Spleen (tissue), 11 donors: ENCODE data around the gene IGFBP3. TPM values are rescaled to one million over a fixed set of nuclear protein-coding genes. Genes with fewer than 3 reads are reported as not detected.

Source experiments
- DNase-seq: peaks from one replicate; pipeline ENCODE4 v3.0.0-alpha.2; 2020
- H3K27ac ChIP-seq, 8 donors: fragments of 200-600 bp; sonication (generic) in 7 of 8; 1 replicate in 4 of 8; 2 replicates in 4 of 8; pipeline versions ENCODE4 v1.5.0 to v1.8.0; 2016 to 2021; ENCODE audit warnings: inconsistent platforms in 4 of 8, mild to moderate bottlenecking in 4 of 8, moderate library complexity in 1 of 8
- H3K27me3 ChIP-seq, 7 donors: fragments of 200-600 bp; sonication (generic) in 6 of 7; replicated peaks in 1 of 7; 1 replicate in 4 of 7; 2 replicates in 3 of 7; pipeline versions ENCODE4 v1.5.0 to v1.8.0; 2016 to 2021; ENCODE audit warnings: inconsistent platforms in 3 of 7, mild to moderate bottlenecking in 1 of 7
- H3K36me3 ChIP-seq, 6 donors: fragments of 200-600 bp; sonication (generic) in 5 of 6; 1 replicate in 4 of 6; 2 replicates in 2 of 6; pipeline versions ENCODE4 v1.5.0 to v1.8.0; 2016 to 2021; ENCODE audit warnings: inconsistent platforms in 2 of 6
- H3K4me1 ChIP-seq, 6 donors: fragments of 200-600 bp; sonication (generic) in 5 of 6; 1 replicate in 3 of 6; 2 replicates in 3 of 6; pipeline versions ENCODE4 v1.5.0 to v1.8.0; 2016 to 2021; ENCODE audit warnings: inconsistent platforms in 3 of 6
- H3K4me3 ChIP-seq, 8 donors: fragments of 200-600 bp; sonication (generic) in 7 of 8; 1 replicate in 4 of 8; 2 replicates in 4 of 8; pipeline versions ENCODE4 v1.5.0 to v1.8.0; 2016 to 2021; ENCODE audit warnings: inconsistent platforms in 4 of 8, mild to moderate bottlenecking in 4 of 8, moderate library complexity in 2 of 8
- H3K9me3 ChIP-seq, 8 donors: fragments of 200-600 bp; sonication (generic) in 7 of 8; 1 replicate in 4 of 8; 2 replicates in 4 of 8; pipeline versions ENCODE4 v1.5.0 to v1.8.0; 2016 to 2021; ENCODE audit warnings: inconsistent platforms in 4 of 8
- POLR2A ChIP-seq, 3 donors: fragments of 450-650 bp; IDR thresholded peaks; one replicate each; pipeline ENCODE4 v1.5.1; 2017; ENCODE audit warnings: antibody characterized with exemption in 3 of 3, mild to moderate bottlenecking in 1 of 3
- POLR2AphosphoS5 ChIP-seq, 3 donors: sonication (generic); formaldehyde crosslinking; IDR thresholded peaks; one replicate each; pipeline ENCODE4 v1.5.1; 2017; ENCODE audit warnings: antibody characterized with exemption in 3 of 3
- WGBS, 5 donors: extraction: QIAGEN DNeasy Blood & Tissue Kit in 3 of 5; methylation state at CpG; one replicate each; pipeline versions ENCODE4 v1.1.5 to v1.1.7; 2013 to 2018; 5-methylcytosine and 5-hydroxymethylcytosine counted together
- intact Hi-C: fragments of 100-400 bp; cut with DNase I; formaldehyde crosslinking; loops from one replicate; pipeline ENCODE4 v1.15.0; 2023; ENCODE audit warnings: low total_unique reads
- polyA plus RNA-seq, 3 donors: library from polyadenylated mRNA; stranded (reverse); fragments of 200-250 nt; gene quantifications; one replicate each; pipeline ENCODE4 v1.2.1, GENCODE V29; 2013
- total RNA-seq, 7 donors: library from RNA; depleted of rRNA in 3 of 7; stranded (reverse); fragments of >200 nt in 3 of 7; fragmentation: NEBNext Ultra II Directional in 4 of 7; extraction: Animal tissue kit (Norgen Biotek cat#: 25700) in 4 of 7; gene quantifications; one replicate each; pipeline versions ENCODE4 v1.1.0 to v1.2.1, GENCODE V29; 2016 to 2021
- TF ChIP-seq, protein P1 (sequence below), 11 experiments: fragments of 200-600 bp in 7 of 11; fragments of 450-650 bp in 4 of 11; sonication (generic) in 4 of 11; IDR thresholded peaks in 8 of 11; conservative IDR thresholded peaks in 3 of 11; 1 replicate in 7 of 11; 2 replicates in 4 of 11; pipeline versions ENCODE4 v1.4.0 to v1.8.0; 2016 to 2021; ENCODE audit warnings: antibody characterized with exemption in 11 of 11, inconsistent platforms in 4 of 11, mild to moderate bottlenecking in 1 of 11
- donor health status: healthy with polysubstance abuse.
- donor health status: DM: no; HTN: no; CAD: no; lungs with moderate emphysema.
- donor health status: DM: no; HTN: no; CAD: no.
- donor health status: Bipolar disorder and iron deficiency.
- donor health status: healthy.
- donor health status: DM: no; HTN: no; CAD: no.
- donor health status: DM: yes; HTN: yes; CAD: no.

Gene IGFBP3
- total and polyA plus RNA-seq, 10 donors = 27.2 to 165 (median 79.8) TPM

DNA sequence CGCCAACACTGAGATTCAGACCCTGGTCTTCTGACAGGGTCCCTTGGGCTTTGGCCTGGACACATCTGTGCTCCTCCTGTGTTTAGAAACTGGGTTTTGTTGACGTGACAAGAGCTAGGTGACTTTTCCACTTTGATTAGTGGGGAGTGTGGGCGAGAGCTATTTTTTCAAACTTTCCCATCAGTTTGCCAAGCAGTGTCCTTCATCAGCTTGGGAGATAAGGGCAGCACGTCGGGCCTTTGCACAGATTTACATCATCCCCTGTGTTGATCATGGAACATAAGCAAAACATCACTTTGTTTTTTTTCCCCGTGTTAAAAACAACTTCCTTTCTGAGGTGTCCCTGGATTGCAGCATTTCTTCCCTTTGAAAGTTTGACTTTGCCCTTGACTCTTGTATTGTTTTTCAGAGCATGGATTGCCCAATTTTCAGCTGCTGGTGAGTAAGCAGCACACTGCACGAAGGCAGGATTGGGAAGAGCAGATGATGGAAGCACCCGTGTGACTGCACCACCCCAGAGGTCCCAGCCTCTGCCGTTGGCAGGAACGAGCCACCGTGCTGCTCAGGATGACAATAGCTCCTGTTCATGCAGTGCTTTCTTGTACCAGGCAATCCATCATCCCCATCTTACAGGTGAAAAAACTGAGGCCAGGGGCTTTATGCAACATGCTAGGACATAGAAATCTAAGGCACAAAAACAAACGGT lies 39.2 kb downstream of the IGFBP3 start:
- Histone ChIP-seq H3K36me3 (no peaks in the 10 kb centered on the region), H3K27ac (peak overlapping the region in 1 of 8 donors; percentile 23), H3K4me1 (no peaks in the 10 kb centered on the region), H3K9me3 (peaks cover 0 to 21% (median 18%) of the 10 kb centered on the region in 8 donors), H3K4me3 (no peak overlapping the region), H3K27me3 (peaks cover 0 to 27% (median 0%) of the 10 kb centered on the region in 7 donors)
- intact Hi-C loops = no loop called here
- 46 to 73% (median 64%) methylated on average over 12 of the region's 12 CpGs for WGBS, 5 donors
- no peak for DNase-seq
- TF ChIP-seq POLR2A (IDR thresholded peaks at IDR 0.05) (no peak), POLR2AphosphoS5 (IDR thresholded peaks at IDR 0.05) (peak in 1 of 3 donors; percentile 27)
- TF ChIP-seq, protein P1, sequence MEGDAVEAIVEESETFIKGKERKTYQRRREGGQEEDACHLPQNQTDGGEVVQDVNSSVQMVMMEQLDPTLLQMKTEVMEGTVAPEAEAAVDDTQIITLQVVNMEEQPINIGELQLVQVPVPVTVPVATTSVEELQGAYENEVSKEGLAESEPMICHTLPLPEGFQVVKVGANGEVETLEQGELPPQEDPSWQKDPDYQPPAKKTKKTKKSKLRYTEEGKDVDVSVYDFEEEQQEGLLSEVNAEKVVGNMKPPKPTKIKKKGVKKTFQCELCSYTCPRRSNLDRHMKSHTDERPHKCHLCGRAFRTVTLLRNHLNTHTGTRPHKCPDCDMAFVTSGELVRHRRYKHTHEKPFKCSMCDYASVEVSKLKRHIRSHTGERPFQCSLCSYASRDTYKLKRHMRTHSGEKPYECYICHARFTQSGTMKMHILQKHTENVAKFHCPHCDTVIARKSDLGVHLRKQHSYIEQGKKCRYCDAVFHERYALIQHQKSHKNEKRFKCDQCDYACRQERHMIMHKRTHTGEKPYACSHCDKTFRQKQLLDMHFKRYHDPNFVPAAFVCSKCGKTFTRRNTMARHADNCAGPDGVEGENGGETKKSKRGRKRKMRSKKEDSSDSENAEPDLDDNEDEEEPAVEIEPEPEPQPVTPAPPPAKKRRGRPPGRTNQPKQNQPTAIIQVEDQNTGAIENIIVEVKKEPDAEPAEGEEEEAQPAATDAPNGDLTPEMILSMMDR (IDR thresholded peaks at IDR 0.05 in 8 of 11, conservative IDR thresholded peaks at IDR 0.05 in 3 of 11) = no peak

DNA sequence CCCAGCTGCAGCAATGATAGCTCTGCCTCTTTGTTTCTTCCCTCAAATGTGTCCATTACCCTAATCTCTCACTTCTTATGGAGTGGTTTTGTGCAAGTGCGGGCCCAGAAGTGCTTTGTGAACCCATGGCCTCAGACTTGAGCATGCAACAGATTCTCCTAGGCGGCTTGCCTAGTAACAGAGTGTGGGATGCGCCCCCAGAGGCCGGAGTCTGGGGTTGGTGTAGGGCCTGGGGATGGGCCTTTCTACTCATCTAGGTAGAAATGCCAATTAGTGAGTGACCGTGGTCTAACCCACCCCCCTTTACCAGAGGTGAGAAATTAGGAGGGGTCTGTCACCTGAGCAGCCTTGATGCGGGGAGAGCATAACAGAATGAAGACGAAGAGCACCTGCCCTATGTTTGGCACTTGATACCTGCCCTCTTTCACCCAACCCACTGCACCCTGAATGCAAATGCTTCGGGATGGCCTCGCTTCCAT lies 39.8 kb downstream of the IGFBP3 start:
- TF ChIP-seq POLR2A (IDR thresholded peaks at IDR 0.05) (no peak), POLR2AphosphoS5 (IDR thresholded peaks at IDR 0.05) (no peak)
- TF ChIP-seq, protein P1 (IDR thresholded peaks at IDR 0.05 in 8 of 11, conservative IDR thresholded peaks at IDR 0.05 in 3 of 11) = no peak
- peaks cover 0 to 21% (median 0%) of the 10 kb centered on the region in 7 donors for H3K27me3 ChIP-seq
- peak overlapping the region in 1 of 8 donors; percentile 23 for H3K27ac ChIP-seq
- WGBS, 5 donors = 83 to 90% (median 88%) methylated on average over 9 of the region's 9 CpGs
- intact Hi-C loops = no loop called here
- no peaks in the 10 kb centered on the region for H3K4me1 ChIP-seq
- DNase-seq = no peak
- H3K4me3 ChIP-seq = no peak overlapping the region
- H3K36me3 ChIP-seq = no peaks in the 10 kb centered on the region
- H3K9me3 ChIP-seq = peaks cover 0 to 21% (median 18%) of the 10 kb centered on the region in 8 donors

DNA sequence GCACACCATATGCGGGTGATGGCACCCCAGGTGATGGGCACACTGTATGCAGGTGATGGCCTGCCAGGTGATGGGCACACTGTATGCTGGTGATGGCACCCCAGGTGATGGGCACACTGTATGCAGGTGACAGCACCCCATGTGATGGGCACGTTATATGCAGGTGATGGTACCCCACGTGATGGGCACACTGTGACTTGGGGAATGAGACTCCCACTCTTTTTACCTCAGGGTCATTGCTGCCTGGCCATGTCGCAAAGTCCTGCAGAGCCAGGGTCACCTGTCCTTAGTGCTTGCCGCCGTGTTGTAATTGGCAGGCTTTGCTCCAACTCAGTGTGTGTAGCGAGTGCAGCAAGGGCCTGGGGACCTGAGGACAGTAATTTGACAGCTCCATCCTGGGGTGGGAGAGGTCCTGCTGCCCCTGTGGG lies 40.6 kb downstream of the IGFBP3 start:
- peaks cover 0 to 14% (median 0%) of the 10 kb centered on the region in 7 donors for H3K27me3 ChIP-seq
- intact Hi-C loops = no loop called here
- H3K27ac ChIP-seq = no peak overlapping the region
- no peak for DNase-seq
- no peak overlapping the region for H3K4me3 ChIP-seq
- 87 to 92% (median 87%) methylated on average over 6 to 7 of the region's 7 CpGs for WGBS, 5 donors
- no peaks in the 10 kb centered on the region for H3K36me3 ChIP-seq
- H3K4me1 ChIP-seq = no peaks in the 10 kb centered on the region
- TF ChIP-seq, protein P1 (IDR thresholded peaks at IDR 0.05 in 8 of 11, conservative IDR thresholded peaks at IDR 0.05 in 3 of 11) = no peak
- TF ChIP-seq POLR2AphosphoS5 (IDR thresholded peaks at IDR 0.05) (no peak), POLR2A (IDR thresholded peaks at IDR 0.05) (no peak)
- H3K9me3 ChIP-seq = peaks cover 0 to 21% (median 18%) of the 10 kb centered on the region in 8 donors

DNA sequence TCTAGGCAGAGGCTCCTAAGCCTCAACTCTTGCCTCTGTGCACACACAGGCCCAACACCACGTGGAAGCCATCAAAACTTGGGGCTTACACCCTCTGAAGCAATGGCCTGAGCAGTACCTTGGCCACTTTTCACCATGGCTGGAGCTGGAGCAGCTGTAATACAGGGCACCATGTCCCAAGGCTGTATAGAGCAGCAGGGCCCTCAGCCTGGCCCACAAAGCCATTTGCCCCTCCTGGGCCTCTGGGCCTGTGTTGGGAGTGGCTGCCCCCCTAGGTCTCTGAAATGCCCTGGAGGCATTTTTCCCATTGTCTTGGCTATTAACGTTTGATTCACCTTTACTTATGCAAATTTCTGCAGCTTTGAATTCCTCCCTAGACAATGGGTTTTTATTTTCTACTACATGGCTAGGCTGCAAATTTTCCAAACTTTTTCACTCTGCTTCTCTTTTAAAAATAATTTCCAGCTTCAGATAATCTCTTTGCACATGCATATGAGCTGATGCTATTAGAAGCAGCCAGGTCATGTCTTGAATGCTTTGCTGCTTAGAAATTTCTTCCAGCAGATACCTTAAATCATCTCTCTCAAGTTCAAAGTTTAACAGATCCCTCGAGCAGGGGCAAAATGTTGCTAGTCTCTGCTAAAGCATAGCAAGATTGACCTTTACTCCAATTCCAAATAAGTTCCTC lies 42.5 kb downstream of the IGFBP3 start:
- Histone ChIP-seq H3K4me3 (no peak overlapping the region), H3K4me1 (no peaks in the 10 kb centered on the region), H3K27ac (no peak overlapping the region), H3K36me3 (no peaks in the 10 kb centered on the region), H3K9me3 (peaks cover 0 to 21% (median 18%) of the 10 kb centered on the region in 8 donors), H3K27me3 (no peaks in the 10 kb centered on the region)
- no peak for DNase-seq
- WGBS, 5 donors = 29 to 67% (median 54%) methylated on average over 3 of the region's 3 CpGs
- intact Hi-C loops = no loop called here
- TF ChIP-seq POLR2AphosphoS5 (IDR thresholded peaks at IDR 0.05) (no peak), POLR2A (IDR thresholded peaks at IDR 0.05) (no peak)
- TF ChIP-seq, protein P1 (IDR thresholded peaks at IDR 0.05 in 8 of 11, conservative IDR thresholded peaks at IDR 0.05 in 3 of 11) = no peak
